Colonic mucosa (tissue), 4 donors: Measurements from ENCODE around the gene BTBD18. TPM values are rescaled to one million over a fixed set of nuclear protein-coding genes. Genes with fewer than 3 reads are reported as not detected.

Experiments
- DNase-seq: peaks from one replicate; pipeline ENCODE4 v3.0.0-alpha.2; 2020
- H3K27ac ChIP-seq: fragments of 200-600 bp; one replicate; pipeline ENCODE4 v1.8.0; 2021
- H3K27me3 ChIP-seq: fragments of 200-600 bp; one replicate; pipeline ENCODE4 v1.8.0; 2021
- H3K36me3 ChIP-seq: fragments of 200-600 bp; one replicate; pipeline ENCODE4 v1.8.0; 2021
- H3K4me1 ChIP-seq: fragments of 200-600 bp; one replicate; pipeline ENCODE4 v1.8.0; 2021; ENCODE audit warnings: mild to moderate bottlenecking
- H3K4me3 ChIP-seq: fragments of 200-600 bp; one replicate; pipeline ENCODE4 v1.8.0; 2021
- H3K9ac ChIP-seq, 2 donors: one replicate each; pipeline ENCODE4 v1.7.0; 2013; ENCODE audit warnings: control low read depth in 2 of 2, low read depth in 2 of 2, low read length in 2 of 2
- H3K9me3 ChIP-seq: fragments of 200-600 bp; one replicate; pipeline ENCODE4 v1.8.0; 2021
- intact Hi-C: fragments of 100-400 bp; cut with DNase I; formaldehyde crosslinking; loops from one replicate; pipeline ENCODE4 v1.14.1; 2022
- total RNA-seq, 2 donors: library from RNA; stranded (reverse); fragmentation: NEBNext Ultra II Directional in 1 of 2; extraction: Animal tissue kit (Norgen Biotek cat#: 25700) in 1 of 2; gene quantifications; one replicate each; pipeline ENCODE4 v1.2.1, GENCODE V29; 2021
- TF ChIP-seq, protein P1 (sequence below): fragments of 200-600 bp; IDR thresholded peaks from one replicate; pipeline ENCODE4 v1.8.0; 2022; ENCODE audit warnings: antibody characterized with exemption, mild to moderate bottlenecking
- donor health status: healthy.
- donor health status: DM: no; HTN: no; CAD: no.
- donor health status: DM: no; HTN: no; CAD: no.

Gene BTBD18
- total RNA-seq, 2 donors from 2014 or later = not detected

DNA sequence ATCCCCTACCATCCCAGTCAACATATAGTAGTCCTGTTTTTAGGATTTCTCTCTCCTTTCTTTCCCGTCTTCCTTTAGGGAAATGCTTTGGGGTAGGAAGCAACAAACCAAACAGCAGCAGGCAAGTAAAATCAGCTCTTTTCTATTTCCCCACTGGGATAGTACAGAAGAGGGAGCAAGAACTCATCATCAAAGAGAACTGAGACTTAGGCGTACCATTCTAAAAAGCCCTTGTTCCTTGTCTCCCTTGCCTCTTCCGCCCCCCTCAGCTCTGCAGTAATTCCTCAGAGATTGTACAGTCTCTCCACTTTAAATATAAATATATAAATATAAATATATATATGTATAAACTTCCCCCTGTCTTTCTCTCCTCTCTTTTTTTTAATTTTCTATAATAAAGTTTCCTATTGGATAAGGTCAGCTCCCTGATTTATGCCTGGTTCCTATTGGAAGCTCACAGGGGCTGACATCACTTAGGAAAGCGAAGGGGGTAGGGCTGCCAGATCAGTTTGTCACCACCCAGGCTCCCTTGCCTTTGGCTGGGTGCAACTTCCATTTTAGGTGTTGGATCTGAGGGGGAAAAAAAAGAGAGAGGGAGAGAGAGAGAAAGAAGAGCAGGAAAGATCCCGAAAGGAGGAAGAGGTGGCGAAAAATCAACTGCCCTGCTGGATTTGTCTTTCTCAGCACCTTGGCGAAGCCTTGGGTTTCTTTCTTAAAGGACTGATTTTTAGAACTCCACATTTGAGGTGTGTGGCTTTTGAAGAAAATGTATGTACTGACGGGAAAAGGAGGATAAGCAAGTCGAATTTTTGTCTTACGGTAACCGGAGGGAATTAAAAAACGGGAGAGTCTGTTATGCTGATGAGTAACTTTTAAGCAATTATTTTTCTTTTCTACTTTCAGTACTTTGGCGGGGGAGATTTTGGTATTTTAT, 9.9 kb upstream of the BTBD18 start, which contains the start of gene CTNND1:
TSS of gene CTNND1 (plus strand) at position 502 of the 934 bp plus-strand sequence. CDS start 29,677 bp downstream, outside the sequence.
- H3K27ac ChIP-seq = peak within 1 kb of the TSS; percentile 89
- peak; percentile 92 for DNase-seq
- no peaks in the 10 kb centered on the region for H3K9me3 ChIP-seq
- H3K4me3 ChIP-seq = peak within 1 kb of the TSS; percentile 46
- peaks cover 8% of the 10 kb centered on the region for H3K4me1 ChIP-seq
- intact Hi-C loops = loop anchor here (5.0 kb wide), 1 partner anchor 36 kb away; no protein-coding TSS in a partner anchor
- no peaks in the 10 kb centered on the region for H3K27me3 ChIP-seq
- peak within 1 kb of the TSS; percentile 82 to 86 for H3K9ac ChIP-seq
- H3K36me3 ChIP-seq = no peaks in the 10 kb centered on the region
- TF ChIP-seq, protein P1, sequence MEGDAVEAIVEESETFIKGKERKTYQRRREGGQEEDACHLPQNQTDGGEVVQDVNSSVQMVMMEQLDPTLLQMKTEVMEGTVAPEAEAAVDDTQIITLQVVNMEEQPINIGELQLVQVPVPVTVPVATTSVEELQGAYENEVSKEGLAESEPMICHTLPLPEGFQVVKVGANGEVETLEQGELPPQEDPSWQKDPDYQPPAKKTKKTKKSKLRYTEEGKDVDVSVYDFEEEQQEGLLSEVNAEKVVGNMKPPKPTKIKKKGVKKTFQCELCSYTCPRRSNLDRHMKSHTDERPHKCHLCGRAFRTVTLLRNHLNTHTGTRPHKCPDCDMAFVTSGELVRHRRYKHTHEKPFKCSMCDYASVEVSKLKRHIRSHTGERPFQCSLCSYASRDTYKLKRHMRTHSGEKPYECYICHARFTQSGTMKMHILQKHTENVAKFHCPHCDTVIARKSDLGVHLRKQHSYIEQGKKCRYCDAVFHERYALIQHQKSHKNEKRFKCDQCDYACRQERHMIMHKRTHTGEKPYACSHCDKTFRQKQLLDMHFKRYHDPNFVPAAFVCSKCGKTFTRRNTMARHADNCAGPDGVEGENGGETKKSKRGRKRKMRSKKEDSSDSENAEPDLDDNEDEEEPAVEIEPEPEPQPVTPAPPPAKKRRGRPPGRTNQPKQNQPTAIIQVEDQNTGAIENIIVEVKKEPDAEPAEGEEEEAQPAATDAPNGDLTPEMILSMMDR = no peak

DNA sequence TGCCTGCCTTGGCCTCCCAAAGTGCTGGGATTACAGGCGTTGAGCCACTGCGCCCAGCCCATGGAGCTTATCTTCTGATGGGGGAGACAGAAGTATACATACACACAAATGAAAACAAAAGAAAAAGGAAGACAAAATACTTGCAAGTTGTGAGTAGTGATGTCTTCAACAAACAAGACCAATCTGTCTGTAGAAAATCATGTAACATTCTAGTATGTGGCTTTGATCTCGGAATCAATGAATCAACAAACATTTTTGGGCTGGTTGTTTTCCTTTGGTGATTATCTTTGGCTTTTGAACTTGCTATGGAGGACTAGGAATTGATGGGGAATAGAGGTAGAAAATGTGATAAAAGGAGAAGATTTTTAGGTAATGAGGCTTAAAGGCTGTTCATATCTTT, 6.6 kb upstream of the BTBD18 start:
- intact Hi-C loops = no loop called here
- Histone ChIP-seq H3K36me3 (no peaks in the 10 kb centered on the region), H3K27ac (no peak overlapping the region), H3K27me3 (no peaks in the 10 kb centered on the region), H3K4me1 (no peaks in the 10 kb centered on the region), H3K9ac (no peak overlapping the region), H3K9me3 (no peaks in the 10 kb centered on the region), H3K4me3 (no peak overlapping the region)
- TF ChIP-seq, protein P1 = no peak
- no peak for DNase-seq

DNA sequence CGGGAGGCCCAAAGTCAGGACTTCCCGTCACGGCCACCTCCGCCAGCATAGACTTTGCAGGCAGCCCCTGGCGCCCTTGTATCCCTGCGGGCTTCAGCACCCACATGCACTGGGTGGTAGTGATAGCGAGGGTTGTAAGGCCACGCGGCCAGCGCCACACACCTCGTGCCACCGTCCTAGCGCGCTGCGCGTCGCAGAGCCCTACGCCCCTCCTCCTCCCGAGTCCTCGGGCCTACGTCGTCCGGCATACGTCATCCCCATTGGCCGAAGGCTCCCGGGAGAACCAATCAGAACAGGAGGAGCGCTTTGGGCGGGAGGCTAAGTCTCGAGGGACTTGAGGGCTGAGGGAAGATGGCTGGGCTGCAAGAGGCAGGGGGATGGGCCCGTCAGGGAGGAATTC, 1.3 kb upstream of the BTBD18 start:
- no peaks in the 10 kb centered on the region for H3K27me3 ChIP-seq
- no peak overlapping the region for H3K4me3 ChIP-seq
- intact Hi-C loops = loop anchor here (5.0 kb wide), 1 partner anchor 49 kb away; no protein-coding TSS in a partner anchor
- H3K4me1 ChIP-seq = no peaks in the 10 kb centered on the region
- no peaks in the 10 kb centered on the region for H3K9me3 ChIP-seq
- DNase-seq = no peak
- TF ChIP-seq, protein P1 = no peak
- no peak overlapping the region for H3K27ac ChIP-seq
- no peak overlapping the region for H3K9ac ChIP-seq
- H3K36me3 ChIP-seq = no peaks in the 10 kb centered on the region

DNA sequence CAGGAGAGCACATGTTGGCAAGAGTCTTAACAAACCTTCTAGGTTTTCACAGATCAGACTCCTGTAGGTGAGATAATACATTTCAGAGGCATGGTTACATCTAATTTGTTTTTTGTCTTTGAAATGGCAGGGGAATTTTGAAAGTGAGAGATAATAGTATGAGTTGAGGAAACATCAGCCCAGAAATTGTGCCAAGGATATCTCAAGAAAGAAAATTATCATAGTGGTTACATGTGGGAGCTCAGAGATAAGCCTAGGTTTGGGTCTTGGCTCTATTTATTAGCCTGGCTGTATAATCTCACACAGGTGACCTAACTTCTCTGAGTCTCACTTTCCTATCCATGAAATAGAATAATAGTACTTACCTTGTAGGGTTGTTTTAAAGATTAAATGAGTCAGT, 443 bp downstream of the BTBD18 start:
- H3K27me3 ChIP-seq = no peaks in the 10 kb centered on the region
- DNase-seq = no peak
- no peak overlapping the region for H3K9ac ChIP-seq
- TF ChIP-seq, protein P1 = no peak
- H3K4me1 ChIP-seq = no peaks in the 10 kb centered on the region
- H3K36me3 ChIP-seq = no peaks in the 10 kb centered on the region
- intact Hi-C loops = loop anchor here (5.0 kb wide), 1 partner anchor 51 kb away; no protein-coding TSS in a partner anchor
- no peaks in the 10 kb centered on the region for H3K9me3 ChIP-seq
- no peak overlapping the region for H3K4me3 ChIP-seq
- H3K27ac ChIP-seq = no peak overlapping the region

DNA sequence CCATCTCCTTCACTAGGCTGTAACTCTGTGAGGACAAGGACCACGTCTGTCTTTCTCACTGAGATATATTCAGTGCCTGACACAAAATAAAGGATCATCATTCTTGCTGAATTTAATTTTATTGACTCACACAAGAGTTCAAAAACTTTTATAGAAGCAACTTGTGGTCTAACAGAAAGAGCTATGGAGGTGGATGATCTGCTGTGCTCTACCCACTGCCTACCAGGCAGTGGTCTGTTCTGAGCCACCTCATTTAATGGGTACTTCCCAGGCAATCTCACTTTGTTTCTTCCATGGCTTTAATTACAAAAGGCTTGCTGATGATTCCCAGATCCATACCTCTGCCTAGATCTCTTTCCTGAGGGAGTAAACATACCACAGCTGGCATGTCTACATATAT, 4.7 kb downstream of the BTBD18 start:
- no peaks in the 10 kb centered on the region for H3K36me3 ChIP-seq
- H3K4me3 ChIP-seq = no peak overlapping the region
- peaks cover 5% of the 10 kb centered on the region for H3K4me1 ChIP-seq
- DNase-seq = no peak
- no peak overlapping the region for H3K27ac ChIP-seq
- H3K9me3 ChIP-seq = no peaks in the 10 kb centered on the region
- no peak overlapping the region for H3K9ac ChIP-seq
- TF ChIP-seq, protein P1 = no peak
- intact Hi-C loops = no loop called here
- H3K27me3 ChIP-seq = no peaks in the 10 kb centered on the region
